Measurements from ENCODE around the gene TECTA.

- no peak for TF ChIP-seq EZH2 (IDR thresholded peaks at IDR 0.05; ENCODE audit: borderline replicate concordance, insufficient read depth, low read length, poor library complexity, severe bottlenecking)
- no peak for TF ChIP-seq TAF1 (IDR thresholded peaks at IDR 0.05; ENCODE audit: low read depth)
- TF ChIP-seq, protein P1, sequence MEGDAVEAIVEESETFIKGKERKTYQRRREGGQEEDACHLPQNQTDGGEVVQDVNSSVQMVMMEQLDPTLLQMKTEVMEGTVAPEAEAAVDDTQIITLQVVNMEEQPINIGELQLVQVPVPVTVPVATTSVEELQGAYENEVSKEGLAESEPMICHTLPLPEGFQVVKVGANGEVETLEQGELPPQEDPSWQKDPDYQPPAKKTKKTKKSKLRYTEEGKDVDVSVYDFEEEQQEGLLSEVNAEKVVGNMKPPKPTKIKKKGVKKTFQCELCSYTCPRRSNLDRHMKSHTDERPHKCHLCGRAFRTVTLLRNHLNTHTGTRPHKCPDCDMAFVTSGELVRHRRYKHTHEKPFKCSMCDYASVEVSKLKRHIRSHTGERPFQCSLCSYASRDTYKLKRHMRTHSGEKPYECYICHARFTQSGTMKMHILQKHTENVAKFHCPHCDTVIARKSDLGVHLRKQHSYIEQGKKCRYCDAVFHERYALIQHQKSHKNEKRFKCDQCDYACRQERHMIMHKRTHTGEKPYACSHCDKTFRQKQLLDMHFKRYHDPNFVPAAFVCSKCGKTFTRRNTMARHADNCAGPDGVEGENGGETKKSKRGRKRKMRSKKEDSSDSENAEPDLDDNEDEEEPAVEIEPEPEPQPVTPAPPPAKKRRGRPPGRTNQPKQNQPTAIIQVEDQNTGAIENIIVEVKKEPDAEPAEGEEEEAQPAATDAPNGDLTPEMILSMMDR (IDR thresholded peaks at IDR 0.05; ENCODE audit: poor library complexity, severe bottlenecking) = peak; percentile 82
- no peak for TF ChIP-seq POLR2AphosphoS5 (IDR thresholded peaks at IDR 0.05)
- no peak for TF ChIP-seq REST (IDR thresholded peaks at IDR 0.05; ENCODE audit: borderline replicate concordance)
- no peak for TF ChIP-seq EP300 (conservative IDR thresholded peaks at IDR 0.05; ENCODE audit: poor library complexity, severe bottlenecking)
- TF ChIP-seq MXI1 (conservative IDR thresholded peaks at IDR 0.05; ENCODE audit: poor library complexity, severe bottlenecking) = no peak
Observed at GRCh38 chr11:121112498-121113455, 11.7 kb downstream of the TECTA start.
